ENCODE results near the gene RNF17. TPM values are rescaled to one million over a fixed set of nuclear protein-coding genes. Genes with fewer than 3 reads are reported as not detected.

Gene RNF17
- polyA plus RNA-seq, 4 donors, result 0.27 to 0.94 (median 0.30) TPM; not detected in 1

DNA sequence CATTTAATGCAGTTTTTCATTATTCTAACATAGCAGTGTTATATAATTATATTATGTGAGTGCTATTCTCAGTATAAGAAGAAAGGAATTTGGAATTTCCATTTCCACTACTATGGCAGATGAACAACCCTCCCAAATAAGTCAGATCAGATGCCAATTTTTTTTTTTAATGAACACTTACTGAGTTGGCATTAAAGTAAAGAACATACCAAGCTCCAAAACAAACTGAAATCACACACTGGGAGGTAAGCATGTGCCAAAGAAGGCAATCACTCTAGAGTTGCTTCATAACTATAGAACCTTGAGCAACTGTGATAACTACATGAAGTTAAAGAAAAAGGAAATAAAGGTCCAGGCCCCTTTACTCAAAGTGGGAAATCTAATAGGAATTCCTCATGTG, 90.3 kb downstream of the RNF17 start:
- DNase-seq (ENCODE audit: low read depth in 4 of 4, low spot score in 3 of 4), result no peak

DNA sequence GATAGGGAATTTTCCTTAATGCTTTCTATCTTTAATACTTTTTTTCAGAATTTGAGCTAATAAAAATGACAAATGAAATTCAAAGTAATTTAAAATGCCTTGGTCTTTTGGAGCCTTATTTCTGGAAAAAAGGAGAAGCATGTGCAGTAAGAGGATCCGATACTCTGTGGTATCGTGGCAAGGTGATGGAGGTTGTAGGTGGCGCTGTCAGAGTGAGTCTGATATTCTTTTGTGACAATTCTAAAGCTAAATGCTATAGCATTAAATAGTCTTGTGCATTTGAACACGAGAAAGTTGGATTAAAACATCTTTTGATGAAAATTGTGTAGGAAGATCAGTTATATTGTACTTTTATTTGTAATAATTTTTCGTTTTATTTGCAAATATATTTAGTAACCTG, 95.0 kb downstream of the RNF17 start:
- DNase-seq (ENCODE audit: low read depth in 4 of 4, low spot score in 3 of 4), result no peak

DNA sequence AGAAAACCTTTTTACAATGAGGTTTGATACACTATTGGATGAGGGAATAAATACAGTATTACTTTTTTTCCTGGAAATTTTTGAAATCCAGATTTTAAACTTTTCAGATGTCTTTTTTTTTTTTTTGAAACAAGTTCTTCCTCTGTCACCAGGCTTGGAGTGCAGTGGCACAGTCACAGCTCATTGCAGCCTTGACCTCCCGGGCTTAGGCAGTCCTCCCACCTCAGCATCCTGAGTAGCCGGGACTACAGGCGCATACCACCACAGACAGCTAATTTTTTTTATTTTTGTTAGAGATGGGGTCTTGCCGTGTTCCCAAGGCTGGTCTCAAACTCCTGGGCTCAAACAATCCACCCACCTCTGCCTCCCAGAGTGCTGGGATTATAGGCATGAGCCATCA, 96.8 kb downstream of the RNF17 start:
- no peak for DNase-seq (ENCODE audit: low read depth in 4 of 4, low spot score in 3 of 4)

DNA sequence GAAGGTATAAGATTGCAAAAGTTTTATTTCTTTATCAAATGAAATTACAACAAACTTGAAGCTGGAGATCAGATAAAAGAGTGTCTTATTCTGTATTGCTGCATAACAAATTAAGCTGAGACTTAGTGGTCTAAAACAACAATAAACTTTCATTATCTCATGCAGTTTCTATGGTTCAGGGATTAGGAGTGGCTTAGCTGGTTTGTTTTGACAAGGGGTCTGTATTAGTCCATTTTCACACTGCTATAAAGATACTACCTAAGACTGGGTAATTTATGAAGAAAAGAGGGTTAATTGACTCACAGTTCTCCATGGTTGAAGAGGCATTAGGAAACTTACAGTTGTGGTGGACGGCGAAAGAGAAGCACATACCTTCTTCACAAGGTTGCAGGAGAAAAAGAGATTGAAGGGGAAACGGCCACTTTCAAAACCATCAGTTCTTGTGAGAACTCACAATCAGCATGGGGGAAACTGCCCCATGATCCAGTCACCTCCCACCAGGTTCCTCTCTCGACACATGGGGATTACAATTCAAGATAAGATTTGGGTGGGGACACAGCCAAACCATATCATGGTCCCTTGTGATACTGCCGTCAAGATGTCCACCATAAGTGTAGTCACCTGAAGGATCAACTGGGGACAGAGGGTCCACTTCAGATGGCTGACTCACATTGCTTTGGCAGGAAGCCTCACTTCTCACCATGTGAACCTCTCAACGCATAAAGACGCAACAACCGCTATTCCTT, 97.8 kb downstream of the RNF17 start:
- DNase-seq (ENCODE audit: low read depth in 4 of 4, low spot score in 3 of 4), result no peak

DNA sequence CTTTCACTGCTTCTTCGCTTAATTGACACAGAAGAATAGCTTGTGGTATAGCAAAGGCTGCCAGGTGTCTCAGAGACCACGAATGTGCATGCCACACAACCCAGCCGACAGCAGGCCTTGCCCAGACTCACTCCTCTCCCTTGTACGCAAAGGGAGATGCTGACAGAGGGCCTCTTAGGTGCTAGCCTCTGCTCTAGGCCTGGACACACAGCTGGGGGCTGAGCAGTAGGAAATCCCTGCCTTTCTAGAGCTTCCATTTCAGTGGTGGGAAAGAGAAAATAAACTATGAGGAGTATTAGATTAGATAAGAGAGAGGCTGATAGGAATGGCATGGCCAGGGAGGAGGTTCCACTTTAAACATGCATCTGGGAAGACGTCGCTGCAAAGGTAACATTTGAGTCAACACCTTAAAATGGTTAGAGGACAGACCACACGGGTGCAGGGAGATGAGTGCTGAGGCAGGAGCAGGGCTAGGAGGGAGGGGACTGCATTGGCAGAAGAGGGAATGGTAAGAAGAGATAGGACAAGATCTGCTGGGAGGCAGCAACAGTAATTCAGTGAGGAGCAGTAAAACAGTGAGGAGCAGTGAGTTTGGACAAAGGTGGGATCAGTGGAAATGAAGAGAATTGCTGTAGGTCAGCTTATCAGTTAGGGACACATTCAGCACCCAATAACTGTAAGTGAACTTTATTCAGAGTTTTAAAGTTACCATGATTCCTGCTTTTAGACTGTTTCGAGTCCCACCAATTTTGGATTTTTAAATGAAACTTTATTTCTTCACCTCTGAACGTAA, 100.0 kb downstream of the RNF17 start:
- no peak for DNase-seq (ENCODE audit: low read depth in 4 of 4, low spot score in 3 of 4)

DNA sequence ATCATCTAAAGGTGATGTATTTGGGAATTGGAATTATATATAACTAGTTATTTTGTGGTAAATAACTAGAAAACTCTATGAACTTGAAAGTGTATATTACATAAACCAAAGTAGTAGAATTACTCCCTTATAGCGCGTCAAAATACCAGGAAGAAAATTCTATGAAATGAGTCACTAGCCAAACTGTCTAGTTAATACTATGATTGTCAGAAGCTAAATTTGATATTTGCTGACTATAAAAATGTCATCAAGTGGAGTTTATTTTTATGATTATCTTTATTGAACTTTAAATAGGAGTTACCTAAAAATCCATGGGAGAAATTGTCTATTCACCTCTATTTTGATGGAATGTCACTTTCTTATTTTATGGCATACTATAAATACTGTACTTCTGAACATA, 100.6 kb downstream of the RNF17 start:
- DNase-seq (ENCODE audit: low read depth in 4 of 4, low spot score in 3 of 4), result no peak

DNA sequence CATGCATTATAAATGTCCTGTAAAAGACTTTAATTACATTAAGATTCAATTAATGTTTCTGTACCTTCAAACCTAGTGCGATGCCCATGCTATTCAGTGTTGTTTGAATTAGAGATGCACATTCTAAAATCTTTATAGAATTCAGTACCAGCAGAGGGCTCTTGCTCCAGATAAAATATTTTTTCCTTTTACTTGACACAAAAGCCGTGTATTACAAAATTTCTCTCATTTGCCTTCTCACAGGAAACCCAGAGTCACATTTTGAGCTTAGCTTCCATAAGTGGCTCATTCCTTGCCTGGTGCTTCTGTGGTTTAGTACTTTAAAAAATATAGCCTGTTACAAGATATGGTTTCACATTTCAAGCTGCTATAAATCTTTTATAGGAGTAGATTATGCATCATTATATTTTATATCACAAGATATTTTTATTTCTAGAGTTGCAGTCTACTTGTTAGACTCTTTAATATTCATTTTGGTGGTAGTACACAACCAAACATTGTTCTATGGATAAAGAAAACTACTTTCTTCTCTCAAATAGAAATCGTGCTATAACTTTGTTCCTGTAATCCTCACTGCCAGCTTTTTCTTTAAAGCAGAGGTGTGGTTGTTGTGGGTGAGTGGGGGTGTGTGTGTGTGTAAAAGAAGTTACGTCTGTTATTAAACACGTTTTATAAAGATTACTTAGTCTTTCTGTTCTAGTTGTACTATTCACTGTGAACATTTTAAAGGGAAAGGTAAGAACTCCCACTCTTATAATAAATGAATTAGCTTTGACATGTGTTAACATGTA, 101.4 kb downstream of the RNF17 start:
- no peak for DNase-seq (ENCODE audit: low read depth in 4 of 4, low spot score in 3 of 4)

DNA sequence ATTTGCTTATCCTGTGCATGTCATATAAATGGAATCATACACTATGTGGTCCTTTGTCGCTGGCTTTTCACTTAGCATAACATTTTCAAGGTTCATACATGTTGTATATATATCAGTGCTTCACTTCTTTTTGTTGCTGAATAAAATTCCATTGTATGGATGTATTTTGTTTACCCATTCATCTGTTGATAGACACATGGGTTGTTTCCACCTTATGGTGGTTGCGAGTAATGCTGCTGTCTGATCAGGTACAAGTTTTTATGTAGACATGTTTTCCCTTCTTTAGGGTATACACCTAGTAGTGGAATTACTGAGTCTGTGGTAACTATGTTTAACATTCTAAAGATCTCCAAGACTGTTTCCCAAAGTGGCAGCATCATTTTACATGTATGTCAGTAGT, 102.5 kb downstream of the RNF17 start:
- DNase-seq (ENCODE audit: low read depth in 4 of 4, low spot score in 3 of 4), result no peak

DNA sequence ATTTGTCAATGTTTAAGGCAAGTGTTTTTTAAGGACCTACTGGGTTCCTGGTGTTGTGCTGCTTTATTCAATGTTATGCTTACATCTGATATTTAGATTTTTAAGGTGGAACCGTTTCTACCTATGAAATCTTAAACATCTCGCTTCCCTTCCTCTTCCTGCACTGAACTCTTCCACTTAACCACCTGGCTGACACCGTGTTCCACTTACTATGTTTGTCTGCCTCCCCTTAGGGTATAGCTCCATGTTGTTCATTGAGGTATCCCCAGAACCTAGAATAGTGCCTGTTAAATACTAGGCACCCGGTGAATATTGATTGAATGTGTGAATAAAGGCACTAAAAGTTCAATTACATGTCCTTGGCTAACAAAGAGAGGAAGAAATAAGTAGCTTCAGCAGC, 104.9 kb downstream of the RNF17 start:
- DNase-seq (ENCODE audit: low read depth in 4 of 4, low spot score in 3 of 4), result no peak

DNA sequence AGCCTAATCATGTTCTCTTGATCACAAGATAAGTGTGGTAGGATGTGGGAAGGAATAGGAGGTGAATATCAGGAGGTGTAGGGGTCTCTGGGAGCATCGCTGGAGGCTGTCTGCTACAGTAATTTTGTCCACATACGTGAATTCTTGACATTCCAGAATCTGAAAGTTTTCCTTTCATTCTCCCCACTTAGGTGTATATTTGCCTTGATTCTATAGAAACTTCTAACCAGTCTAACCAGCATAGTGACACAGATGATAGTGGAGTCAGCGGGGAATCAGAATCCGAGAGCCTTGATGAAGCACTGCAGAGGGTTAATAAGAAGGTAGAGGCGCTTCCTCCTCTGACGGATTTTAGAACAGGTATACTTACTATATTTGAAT, 106.4 kb downstream of the RNF17 start:
- DNase-seq (ENCODE audit: low read depth in 4 of 4, low spot score in 3 of 4), result no peak

DNA sequence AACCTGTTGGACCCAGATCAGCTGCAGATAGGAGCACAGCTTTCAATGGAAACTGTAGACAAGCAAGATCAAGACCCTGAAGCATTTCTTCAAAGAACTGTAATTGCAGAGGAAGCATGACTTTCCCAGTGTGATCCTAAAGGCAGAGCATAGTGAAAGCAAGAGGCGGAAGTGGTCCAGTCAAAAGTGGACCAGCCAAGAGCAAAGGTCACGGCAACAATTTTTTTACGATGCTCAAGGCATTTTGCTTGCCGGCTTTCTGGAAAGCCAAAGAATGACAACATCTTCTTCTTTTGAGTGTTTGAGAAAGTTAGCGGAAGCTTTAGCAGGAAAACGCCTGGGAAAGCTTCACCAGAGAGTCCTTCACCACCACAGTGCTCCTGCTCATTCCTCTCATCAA, 111.6 kb downstream of the RNF17 start:
- no peak for DNase-seq (ENCODE audit: low read depth in 4 of 4, low spot score in 3 of 4)

DNA sequence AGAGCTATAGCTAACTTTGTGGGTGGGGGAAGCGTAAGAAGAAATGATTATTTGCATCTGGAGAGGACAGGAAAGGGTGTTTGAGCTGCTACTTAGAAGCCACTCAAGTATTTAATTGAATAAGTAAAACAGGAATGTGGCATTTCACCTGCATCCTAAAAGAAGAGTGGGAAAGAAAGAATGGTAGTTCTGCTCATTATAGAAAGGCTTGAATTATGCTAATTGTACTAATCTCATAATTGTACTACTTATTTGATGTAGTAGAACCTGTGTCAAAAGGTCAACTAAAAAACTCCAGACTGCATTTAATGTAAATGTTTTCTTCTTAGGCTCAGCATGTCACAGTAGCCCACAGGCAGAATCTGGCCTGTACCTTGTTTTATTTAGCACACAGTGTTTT, 113.6 kb downstream of the RNF17 start:
- DNase-seq (ENCODE audit: low read depth in 4 of 4, low spot score in 3 of 4), result no peak

DNA sequence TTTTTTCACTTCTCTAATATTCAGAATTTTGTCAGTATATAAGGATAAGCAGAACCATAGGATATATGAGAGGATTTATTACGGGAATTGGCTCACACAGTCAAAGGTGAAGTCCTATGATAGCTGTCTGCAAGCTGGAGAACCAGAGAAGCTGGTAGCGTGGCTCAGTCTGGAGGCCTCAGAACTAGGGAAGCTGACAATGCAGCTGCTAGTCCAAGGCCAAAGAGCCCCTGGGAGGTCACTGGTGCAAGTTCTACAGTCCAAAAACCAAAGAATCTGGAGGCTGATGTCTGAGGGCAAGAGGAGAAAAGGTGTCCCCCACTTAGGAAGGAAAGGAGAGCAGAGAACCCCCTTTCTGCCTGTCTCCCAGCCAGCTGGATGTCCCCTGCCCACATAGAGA, 114.4 kb downstream of the RNF17 start:
- no peak for DNase-seq (ENCODE audit: low read depth in 4 of 4, low spot score in 3 of 4)

DNA sequence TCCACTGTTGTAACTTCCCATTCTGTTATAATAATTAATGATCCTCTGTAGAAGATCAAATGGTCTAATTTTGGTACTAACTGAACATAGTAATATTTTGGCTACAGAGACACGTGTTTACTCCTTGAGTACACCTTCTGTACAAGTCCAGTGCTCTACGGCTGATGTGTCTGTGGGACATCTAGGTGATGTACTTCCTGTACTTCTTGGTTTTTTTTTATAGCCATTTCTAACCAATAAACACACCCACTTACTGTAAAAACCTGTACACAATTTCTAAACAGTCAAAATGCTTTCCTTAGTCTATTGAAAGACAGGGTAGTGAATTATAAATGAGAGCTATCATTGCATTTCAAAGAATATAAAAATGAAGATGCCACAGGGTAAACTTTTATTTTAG, 118.7 kb downstream of the RNF17 start:
- no peak for DNase-seq (ENCODE audit: low read depth in 4 of 4, low spot score in 3 of 4)

DNA sequence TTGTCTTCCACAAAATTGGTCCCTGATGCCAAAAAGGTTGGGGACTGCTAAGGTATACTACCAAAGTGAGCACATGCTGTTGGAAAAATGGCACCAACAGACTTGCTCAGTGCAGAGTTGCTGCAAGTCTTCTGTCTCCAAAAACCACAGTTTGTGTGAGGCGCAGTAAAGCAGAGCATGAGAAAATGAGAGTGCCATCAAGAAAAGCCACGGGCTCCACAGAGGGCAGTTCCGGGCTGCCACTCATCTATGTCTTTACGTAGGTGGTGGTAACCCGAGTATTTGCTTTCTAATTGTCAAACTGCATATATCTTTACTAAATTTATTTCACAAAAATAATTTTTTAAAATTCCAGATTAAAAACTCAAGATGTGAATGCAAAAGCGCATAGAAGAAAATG, 123.8 kb downstream of the RNF17 start:
- no peak for DNase-seq (ENCODE audit: low read depth in 4 of 4, low spot score in 3 of 4)

DNA sequence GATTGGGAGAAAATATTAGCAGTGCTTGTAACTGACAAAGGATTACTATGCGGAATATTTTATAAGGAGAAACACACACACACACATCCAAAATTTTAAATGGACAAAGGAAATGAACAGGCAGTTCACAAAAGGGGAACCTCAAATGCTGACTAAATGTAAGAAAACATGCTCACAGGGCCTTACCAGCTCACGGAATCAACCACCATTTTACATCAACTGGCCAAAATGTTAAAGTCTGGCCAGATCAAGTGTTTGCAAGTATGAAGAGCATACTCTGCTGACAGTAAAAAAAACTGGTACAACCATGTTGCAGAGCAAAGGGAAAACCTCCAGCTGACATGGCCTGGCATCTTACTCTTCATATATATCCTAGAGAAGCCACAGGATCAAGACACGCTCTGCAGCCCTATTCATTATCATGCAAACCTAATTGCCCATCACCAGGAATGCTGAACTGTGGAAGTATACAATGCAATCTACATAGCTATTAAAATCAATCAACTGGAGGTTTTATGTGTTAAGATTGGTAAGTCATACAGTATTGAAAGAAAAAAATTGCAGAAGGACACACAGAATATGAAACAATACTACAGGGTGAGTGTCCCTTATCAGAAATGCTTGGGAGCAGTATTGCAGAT, 124.4 kb downstream of the RNF17 start:
- DNase-seq (ENCODE audit: low read depth in 4 of 4, low spot score in 3 of 4), result no peak

DNA sequence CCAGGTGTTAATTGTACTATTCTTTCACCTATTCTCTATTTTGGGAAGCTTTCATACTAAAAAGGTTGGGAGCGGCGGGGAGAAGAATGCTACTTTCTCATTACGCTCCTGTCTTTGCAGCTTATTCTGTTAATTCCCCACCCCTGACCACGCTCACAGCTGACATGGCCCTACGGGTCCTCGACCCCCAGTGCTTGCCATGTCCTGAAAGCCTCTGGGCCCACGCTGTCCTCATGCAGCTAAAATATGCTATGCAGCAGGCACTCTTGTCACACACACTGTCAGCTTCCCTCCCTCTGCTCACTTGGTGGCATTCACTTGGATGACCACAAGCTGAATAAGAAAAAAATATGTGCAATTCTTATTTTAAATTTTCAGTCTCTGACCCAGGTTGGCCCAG, 126.3 kb downstream of the RNF17 start:
- DNase-seq (ENCODE audit: low read depth in 4 of 4, low spot score in 3 of 4), result no peak

DNA sequence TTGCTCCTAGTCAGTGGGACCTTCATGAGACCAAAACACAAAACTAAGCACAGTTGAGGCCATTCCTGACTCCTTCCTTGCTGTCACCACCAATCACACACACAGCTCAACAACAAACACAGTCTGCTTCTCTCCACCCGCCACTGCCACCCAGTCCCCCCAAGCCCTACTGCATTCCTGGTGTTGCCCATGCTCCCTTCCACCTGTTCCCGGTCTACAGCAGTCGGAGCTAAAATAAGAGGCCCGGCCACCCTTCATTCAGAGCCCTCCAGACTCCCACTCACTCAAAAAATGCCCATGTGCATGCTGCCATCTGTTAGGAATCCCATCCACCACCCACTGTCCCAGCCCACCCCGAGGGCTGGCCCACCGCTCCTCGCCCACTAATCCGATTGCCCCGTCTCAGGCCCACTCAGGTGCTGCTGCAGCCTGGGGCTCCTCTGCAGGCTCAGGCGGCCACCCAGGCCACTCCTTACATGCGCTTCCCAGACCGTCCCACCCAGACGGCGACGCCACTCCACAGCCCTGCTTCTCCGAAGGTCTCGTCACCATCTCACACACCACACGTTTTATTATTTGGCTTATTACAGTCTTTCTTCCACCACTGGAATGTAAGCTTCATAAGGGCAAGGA, 127.6 kb downstream of the RNF17 start:
- no peak for DNase-seq (ENCODE audit: low read depth in 4 of 4, low spot score in 3 of 4)

DNA sequence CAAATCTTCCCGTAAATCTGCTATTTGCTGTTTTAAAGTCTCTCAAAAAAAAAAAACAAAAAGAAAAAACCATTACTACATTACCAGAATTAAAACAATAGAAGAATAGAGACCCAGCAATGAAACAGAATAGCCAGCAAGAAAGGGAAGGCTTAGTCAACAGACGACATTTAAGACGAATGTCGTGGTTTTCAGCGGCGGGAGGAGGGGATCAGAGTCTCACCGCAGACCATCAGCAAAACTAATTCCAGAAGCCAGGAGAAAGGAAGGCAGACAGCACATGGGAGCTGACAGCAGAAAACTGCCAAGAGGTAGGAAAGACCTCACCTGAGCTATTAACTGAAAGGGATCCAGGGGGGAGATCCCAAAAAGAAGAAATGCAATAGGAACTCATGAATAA, 128.9 kb downstream of the RNF17 start:
- DNase-seq (ENCODE audit: low read depth in 4 of 4, low spot score in 3 of 4), result no peak

DNA sequence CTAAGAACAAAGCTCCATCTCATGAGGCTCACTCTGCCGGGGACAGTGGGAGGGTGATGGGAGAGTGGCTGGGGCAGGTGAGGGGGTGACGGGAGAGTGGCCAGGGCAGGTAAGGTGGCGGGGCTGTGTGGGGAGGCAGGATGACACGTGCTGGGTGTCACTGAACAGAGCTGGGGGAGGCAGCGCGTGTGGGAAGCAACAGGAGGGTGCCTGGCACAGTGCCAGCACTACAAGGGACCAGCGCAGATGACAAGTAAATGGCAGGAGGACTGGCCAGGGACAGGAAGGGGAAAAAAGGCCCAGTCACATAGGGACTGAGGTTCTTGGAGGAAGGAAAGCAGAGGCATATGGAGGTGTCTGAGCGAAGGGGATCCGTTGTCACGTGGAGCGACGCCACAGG, 129.9 kb downstream of the RNF17 start:
- DNase-seq (ENCODE audit: low read depth in 4 of 4, low spot score in 3 of 4), result no peak

All from right renal pelvis (tissue), 4 donors.